HUES48 (cell line): Measurements from ENCODE around the gene POMT2.

Experiments used
- H3K27ac ChIP-seq: one replicate; pipeline ENCODE4 v1.7.0; 2013; ENCODE audit warnings: low read depth, low read length, inconsistent platforms
- H3K27me3 ChIP-seq: 2 replicates; pipeline ENCODE4 v1.6.1; 2013; ENCODE audit warnings: mild to moderate bottlenecking, low read length; ENCODE audit not compliant: control insufficient read depth, insufficient read depth
- H3K36me3 ChIP-seq: 2 replicates; pipeline ENCODE4 v1.6.1; 2013; ENCODE audit warnings: low read length; ENCODE audit not compliant: control insufficient read depth, insufficient read depth
- H3K4me1 ChIP-seq: 2 replicates; pipeline ENCODE4 v1.6.1; 2013; ENCODE audit warnings: mild to moderate bottlenecking, low read length; ENCODE audit not compliant: control insufficient read depth, insufficient read depth
- H3K4me3 ChIP-seq: 2 replicates; pipeline ENCODE4 v1.5.1; 2013; ENCODE audit warnings: mild to moderate bottlenecking, low read depth, low read length
- H3K9ac ChIP-seq: 2 replicates; pipeline ENCODE4 v1.6.1; 2013; ENCODE audit warnings: mild to moderate bottlenecking, low read depth, low read length, moderate library complexity
- H3K9me3 ChIP-seq: 2 replicates; pipeline ENCODE4 v1.6.1; 2013; ENCODE audit warnings: low read length; ENCODE audit not compliant: control insufficient read depth, insufficient read depth

Gene POMT2

DNA sequence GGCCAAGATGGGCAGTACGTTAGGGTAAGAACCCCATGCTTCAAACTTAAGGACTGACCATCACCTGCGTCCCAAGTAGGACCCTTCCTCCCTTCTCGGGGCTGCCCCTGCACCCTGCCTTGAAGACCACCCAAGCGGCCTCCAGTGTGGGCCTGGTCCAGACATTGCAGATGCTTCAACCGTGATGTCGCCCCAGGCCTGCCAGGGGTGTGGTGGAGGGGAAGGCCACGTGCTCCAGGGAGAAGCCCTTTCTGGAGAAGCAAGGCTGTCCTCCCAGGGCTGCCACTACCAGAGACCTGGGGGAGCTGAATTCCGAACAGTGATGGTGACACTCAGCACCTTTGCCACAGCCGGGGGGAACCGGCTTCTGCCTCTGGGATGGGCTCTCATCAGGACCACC lies 63.0 kb downstream of the POMT2 start:
- no peak overlapping the region for H3K27ac ChIP-seq

DNA sequence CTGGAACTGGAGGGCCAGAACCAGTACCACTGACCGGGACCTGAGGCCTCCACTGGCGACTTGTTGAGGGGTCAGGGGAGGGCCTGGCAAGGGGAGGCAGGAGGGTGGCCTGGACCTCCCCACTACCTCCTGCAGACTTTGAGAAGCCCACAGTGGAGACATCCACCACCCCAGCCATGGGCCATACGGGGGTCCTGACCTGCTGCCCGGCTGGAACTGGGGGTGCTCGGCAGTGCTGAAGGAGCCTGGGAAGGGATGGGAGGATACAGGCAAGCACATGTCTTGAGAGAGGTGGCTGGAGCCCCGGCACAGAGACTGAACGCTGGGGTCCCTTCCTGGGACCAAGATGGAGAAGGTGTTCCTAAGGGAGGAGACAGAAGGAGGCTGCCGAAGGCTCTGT lies 64.0 kb downstream of the POMT2 start:
- no peaks in the 10 kb centered on the region for H3K9me3 ChIP-seq
- no peaks in the 10 kb centered on the region for H3K27me3 ChIP-seq
- no peak overlapping the region for H3K4me3 ChIP-seq
- no peak overlapping the region for H3K9ac ChIP-seq
- no peaks in the 10 kb centered on the region for H3K4me1 ChIP-seq
- H3K27ac ChIP-seq: no peak overlapping the region
- H3K36me3 ChIP-seq: no peaks in the 10 kb centered on the region

More for the DNA sequence above, 63.0 kb downstream of the POMT2 start:
- Histone ChIP-seq H3K9me3 (no peaks in the 10 kb centered on the region), H3K36me3 (no peaks in the 10 kb centered on the region), H3K9ac (no peak overlapping the region), H3K27me3 (no peaks in the 10 kb centered on the region), H3K4me1 (no peaks in the 10 kb centered on the region), H3K4me3 (no peak overlapping the region)

DNA sequence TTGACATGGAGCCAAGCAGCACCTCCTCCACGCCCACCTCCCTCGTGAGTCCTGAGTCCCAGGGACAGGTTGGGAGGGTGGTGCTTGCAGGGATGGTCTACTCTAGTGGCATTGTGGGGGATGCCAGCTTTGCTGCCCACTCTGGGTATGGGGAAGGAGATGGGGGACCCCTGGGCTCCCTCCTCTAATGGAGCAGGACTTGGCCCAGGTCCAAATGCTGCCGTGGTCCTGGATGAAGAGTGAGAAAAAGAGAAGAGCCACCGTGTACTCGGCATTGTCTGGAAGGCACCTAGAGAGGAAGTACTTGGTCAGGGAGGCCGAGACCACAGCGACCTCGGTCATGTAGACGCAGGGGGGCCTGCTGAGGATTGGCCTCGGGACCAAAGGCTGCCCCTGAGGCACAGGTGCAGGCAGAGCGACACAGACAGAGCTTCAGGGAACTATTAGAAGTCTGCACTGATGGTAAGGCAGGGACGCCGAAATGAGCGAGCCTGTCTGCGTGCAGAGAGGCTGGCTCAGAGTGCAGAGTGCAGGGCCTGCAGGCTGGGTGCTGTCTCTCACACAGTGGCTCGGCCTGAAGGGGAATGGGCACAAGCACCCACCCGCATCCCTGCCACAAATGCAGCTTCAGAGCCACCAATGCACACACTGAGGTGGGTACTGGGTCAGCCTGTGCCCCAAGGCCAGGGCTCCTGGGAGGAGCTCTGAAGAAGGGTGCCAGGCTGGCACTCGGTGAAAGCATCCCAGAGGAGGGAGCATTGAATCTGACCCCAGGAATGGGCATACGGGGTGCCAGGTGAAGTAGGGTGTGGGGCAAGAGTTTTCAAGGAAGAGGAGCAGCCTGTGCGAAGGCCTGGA lies 67.1 kb downstream of the POMT2 start:
- no peaks in the 10 kb centered on the region for H3K36me3 ChIP-seq
- no peaks in the 10 kb centered on the region for H3K9me3 ChIP-seq
- no peaks in the 10 kb centered on the region for H3K4me1 ChIP-seq
- no peaks in the 10 kb centered on the region for H3K27me3 ChIP-seq
- H3K27ac ChIP-seq: no peak overlapping the region
- no peak overlapping the region for H3K9ac ChIP-seq
- H3K4me3 ChIP-seq: no peak overlapping the region

DNA sequence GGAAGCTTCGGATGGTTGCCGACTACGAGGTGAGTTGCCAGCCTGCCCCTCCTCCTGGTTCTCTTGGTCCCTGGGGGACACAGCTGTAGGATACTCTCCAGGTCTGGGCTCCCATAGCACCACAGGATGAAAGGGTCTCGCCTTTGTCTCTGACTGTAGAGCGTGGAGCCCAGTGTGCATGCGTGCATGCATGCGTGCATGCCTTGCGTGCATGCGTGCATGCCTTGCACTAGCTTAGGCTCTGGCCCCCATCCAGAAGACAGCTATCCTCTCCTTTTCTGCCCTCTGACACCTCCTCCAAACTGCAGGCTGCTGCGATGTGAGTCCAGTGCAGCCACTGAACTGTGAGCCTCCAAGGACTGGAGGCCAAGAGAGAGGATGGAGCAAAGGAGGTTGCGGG lies 68.8 kb downstream of the POMT2 start:
- Histone ChIP-seq H3K27ac (no peak overlapping the region), H3K9me3 (no peaks in the 10 kb centered on the region), H3K9ac (no peak overlapping the region), H3K4me3 (no peak overlapping the region), H3K4me1 (no peaks in the 10 kb centered on the region), H3K27me3 (no peaks in the 10 kb centered on the region), H3K36me3 (no peaks in the 10 kb centered on the region)

DNA sequence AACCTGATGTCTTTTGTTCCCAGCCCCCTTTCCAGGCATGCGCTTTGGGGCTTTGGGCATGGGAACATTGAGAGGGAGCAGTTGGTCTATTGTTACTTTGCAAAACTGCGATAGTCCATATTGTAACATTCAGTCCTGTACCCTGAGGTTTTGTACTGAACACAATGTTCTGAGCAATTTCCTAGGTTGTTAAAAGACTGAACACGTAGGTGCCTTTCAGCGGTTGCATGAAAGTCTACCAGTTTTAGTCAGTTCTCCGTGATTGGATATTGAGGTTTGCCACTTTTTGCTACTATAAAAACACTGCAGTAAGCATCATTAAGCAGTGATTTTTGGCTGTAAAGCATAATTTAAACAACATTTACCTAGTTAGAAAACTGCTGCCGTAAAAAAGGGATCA lies 69.8 kb downstream of the POMT2 start:
- no peak overlapping the region for H3K27ac ChIP-seq
- H3K9me3 ChIP-seq: no peaks in the 10 kb centered on the region
- H3K9ac ChIP-seq: no peak overlapping the region
- no peak overlapping the region for H3K4me3 ChIP-seq
- no peaks in the 10 kb centered on the region for H3K27me3 ChIP-seq
- no peaks in the 10 kb centered on the region for H3K36me3 ChIP-seq
- H3K4me1 ChIP-seq: no peaks in the 10 kb centered on the region

DNA sequence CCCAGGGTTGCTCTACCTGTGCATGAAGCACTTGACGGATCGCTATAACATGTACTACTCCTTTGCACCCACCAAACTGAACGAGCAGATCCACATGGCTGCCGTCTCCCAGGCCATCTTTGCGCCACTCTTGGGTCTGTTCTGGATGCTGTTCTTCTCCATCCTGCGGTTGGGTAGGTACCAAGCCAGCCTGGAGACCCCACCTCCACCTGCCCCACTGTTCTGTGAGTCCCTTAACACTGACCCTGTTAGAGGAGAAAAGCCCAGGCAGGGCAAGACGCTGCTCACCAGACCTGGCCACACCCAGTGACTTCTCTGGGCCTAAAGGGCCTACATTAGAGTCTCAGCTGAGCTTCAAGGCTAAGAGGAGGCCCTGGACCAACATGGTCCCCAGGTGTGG lies 71.4 kb downstream of the POMT2 start:
- no peaks in the 10 kb centered on the region for H3K4me1 ChIP-seq
- H3K9me3 ChIP-seq: no peaks in the 10 kb centered on the region
- H3K27me3 ChIP-seq: no peaks in the 10 kb centered on the region
- no peak overlapping the region for H3K27ac ChIP-seq
- H3K36me3 ChIP-seq: no peaks in the 10 kb centered on the region
- no peak overlapping the region for H3K9ac ChIP-seq
- no peak overlapping the region for H3K4me3 ChIP-seq

DNA sequence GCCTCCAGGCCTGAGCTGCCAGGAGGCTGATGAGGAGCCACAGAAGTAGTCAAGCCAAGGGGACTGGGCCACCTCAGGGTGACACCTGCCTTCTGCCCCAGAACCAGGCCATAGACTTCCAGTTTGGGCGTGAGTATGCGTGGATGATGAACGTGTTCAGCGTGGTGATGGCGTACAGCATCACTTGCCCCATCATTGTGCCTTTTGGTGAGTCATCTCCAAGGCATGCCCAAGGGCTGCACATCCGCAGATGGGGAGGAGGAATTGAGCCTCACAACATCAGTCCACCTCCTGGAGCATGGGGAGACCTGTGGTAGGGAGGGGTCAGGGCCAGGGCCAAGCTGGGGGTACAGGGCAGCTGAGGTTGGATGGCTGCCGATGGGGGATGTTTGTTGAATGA lies 72.0 kb downstream of the POMT2 start:
- Histone ChIP-seq H3K36me3 (no peaks in the 10 kb centered on the region), H3K27ac (no peak overlapping the region), H3K27me3 (no peaks in the 10 kb centered on the region), H3K4me3 (no peak overlapping the region), H3K4me1 (no peaks in the 10 kb centered on the region), H3K9ac (no peak overlapping the region), H3K9me3 (no peaks in the 10 kb centered on the region)

DNA sequence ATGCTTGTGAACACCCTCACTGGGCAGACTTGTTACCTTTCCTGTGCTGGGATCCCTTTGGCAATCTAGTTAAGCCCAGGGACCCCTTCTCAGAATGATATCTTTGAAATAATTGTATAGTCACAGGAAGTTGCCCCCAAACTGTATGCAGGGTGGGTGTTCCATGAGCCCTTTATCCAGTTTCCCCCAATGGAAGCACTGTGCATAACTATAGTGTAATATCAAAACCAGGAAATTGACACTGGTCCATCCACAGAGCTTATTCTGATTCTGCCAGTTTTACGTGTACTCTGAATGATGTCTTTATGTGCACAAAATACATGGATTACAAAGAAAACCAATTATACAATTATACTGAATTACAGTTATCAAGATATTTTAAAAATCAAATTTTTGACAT lies 73.9 kb downstream of the POMT2 start:
- Histone ChIP-seq H3K9me3 (no peaks in the 10 kb centered on the region), H3K4me3 (no peak overlapping the region), H3K27me3 (no peaks in the 10 kb centered on the region), H3K36me3 (no peaks in the 10 kb centered on the region), H3K27ac (no peak overlapping the region), H3K9ac (no peak overlapping the region), H3K4me1 (no peaks in the 10 kb centered on the region)

DNA sequence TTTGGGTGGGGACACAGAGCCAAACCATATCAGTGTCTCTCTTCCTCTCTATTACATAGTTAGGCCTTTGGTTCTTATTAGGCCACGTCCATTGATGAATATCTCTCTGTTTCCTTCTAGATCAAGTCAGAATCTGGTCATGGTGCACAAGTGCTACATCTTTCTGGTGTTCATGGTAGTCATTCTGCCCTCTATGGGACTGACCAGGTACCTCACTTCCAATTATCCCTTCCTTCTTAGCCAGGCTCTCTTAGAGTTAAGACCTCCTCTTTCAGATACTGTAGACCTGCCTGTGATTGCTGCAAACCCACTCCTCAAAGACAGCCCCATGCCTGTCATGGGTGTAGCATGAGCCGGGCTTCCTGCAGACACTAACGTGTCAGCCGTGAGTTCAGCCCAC lies 74.9 kb downstream of the POMT2 start:
- Histone ChIP-seq H3K4me1 (no peaks in the 10 kb centered on the region), H3K9ac (no peak overlapping the region), H3K9me3 (no peaks in the 10 kb centered on the region), H3K4me3 (no peak overlapping the region), H3K27me3 (no peaks in the 10 kb centered on the region), H3K36me3 (no peaks in the 10 kb centered on the region), H3K27ac (no peak overlapping the region)

DNA sequence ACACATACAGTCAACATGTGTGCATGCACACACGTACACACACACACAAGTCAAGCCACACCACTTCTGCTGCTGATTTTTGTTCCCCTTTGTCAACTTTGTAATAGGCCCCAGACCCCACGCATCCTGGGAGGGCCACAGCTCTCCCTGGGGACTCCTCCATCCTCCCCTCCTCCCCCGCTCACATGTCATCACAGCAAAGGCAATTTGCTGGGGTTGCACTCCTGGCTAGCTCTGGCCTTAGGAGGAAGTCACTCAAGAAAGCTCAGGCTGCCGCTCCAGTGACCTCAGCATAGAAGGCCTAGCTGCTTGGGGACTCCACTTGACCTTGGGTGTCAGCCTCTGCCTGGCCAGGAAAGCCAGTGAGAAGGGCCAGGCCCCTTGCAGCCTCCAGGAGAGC lies 76.8 kb downstream of the POMT2 start:
- H3K27ac ChIP-seq: no peak overlapping the region
- H3K9ac ChIP-seq: no peak overlapping the region
- no peaks in the 10 kb centered on the region for H3K36me3 ChIP-seq
- H3K27me3 ChIP-seq: no peaks in the 10 kb centered on the region
- no peak overlapping the region for H3K4me3 ChIP-seq
- no peaks in the 10 kb centered on the region for H3K9me3 ChIP-seq
- H3K4me1 ChIP-seq: no peaks in the 10 kb centered on the region

DNA sequence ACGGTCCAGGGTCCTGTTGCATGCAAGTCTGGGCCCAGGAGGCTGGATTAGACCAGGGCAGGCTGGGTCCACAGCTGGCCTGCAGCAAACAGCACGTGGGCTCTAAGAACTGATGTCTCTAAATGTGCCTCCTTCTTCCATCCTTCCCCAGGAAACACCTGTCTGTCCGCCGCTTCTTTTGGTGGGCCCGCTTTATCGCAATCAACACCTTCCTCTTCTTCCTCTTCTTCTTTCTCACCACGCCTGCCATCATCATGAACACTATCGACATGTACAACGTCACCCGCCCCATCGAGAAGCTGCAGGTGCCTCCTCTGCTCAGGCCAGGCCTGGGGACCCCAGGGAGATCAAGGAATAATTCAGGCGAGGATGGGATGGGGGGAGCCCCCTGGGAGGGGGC lies 77.9 kb downstream of the POMT2 start:
- Histone ChIP-seq H3K4me1 (no peaks in the 10 kb centered on the region), H3K27me3 (no peaks in the 10 kb centered on the region)

More for the DNA sequence above, 77.9 kb downstream of the POMT2 start:
- no peak overlapping the region for H3K9ac ChIP-seq
- no peak overlapping the region for H3K27ac ChIP-seq
- no peaks in the 10 kb centered on the region for H3K36me3 ChIP-seq
- no peaks in the 10 kb centered on the region for H3K9me3 ChIP-seq
- no peak overlapping the region for H3K4me3 ChIP-seq
